Measurements from ENCODE around the gene AUTS2.

AUTS2 gene

DNA sequence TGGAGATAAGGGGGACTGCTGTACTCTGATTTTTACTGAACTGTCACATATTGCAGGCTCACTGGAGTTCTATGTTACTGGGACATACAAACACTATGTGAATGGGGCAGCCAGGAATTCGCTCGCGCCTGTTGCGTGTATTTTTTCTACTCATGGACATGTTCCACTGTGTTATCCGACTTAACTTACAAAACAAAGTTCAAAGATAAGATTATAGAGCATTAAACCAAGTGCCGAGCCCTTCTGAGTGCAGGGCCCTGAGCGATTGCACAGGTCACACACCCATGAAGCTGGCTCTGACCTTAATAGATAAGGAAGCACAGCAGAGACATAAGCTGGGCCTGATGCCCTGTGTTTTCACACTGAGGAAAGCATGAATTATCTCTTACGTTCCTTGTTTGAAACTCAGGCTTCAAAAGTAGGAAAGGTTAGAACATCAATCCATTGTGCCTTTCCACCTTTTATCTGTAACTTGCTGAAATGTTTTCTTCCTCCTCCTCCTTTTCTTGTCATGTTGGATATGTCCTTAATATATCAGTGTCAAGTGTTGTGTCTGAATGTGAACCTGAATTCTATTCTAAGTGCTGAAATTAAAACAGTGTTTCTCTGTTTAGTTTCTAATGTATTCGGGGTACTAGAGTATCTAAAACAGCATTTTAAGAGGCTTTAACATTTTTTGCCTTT is 273.8 kb downstream of the AUTS2 start:
- Histone ChIP-seq H3K9me3 (ENCODE audit: control insufficient read depth in 2 of 2, low read length in 2 of 2) (no peaks in the 10 kb centered on the region), H3K36me3 (ENCODE audit: control insufficient read depth in 2 of 2, insufficient read depth in 2 of 2, low read length in 2 of 2) (no peaks in the 10 kb centered on the region), H3K27ac (ENCODE audit: low read depth in 2 of 2, low read length in 2 of 2) (no peak overlapping the region), H3K9ac (ENCODE audit: low read depth in 1 of 2, low read length in 2 of 2) (no peak overlapping the region), H3K4me1 (ENCODE audit: control insufficient read depth in 2 of 2, insufficient read depth in 2 of 2, low read length in 2 of 2) (no peaks in the 10 kb centered on the region), H3K27me3 (ENCODE audit: control insufficient read depth in 2 of 2, insufficient read depth in 2 of 2, low read length in 2 of 2) (no peaks in the 10 kb centered on the region), H3K4me3 (ENCODE audit: low read length in 2 of 2) (no peak overlapping the region)

DNA sequence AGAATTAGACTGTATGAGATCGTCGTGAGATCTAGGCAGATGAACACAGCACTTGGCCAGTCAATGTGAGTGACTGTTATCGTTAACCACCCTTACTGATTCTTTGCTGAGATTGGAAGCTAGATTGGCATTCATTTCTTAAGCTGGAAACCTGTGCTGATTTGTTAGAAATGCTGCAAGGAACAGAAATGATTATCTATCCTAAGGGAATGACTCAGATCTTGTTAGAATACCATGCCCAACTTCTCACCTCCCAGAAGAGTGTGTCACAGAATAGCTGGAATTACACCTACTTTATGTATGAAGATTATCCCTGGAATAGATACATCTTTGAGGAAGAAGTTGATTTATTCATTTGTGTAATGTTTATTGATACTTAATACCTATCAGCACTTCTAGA is 275.2 kb downstream of the AUTS2 start:
- Histone ChIP-seq H3K9me3 (ENCODE audit: control insufficient read depth in 2 of 2, low read length in 2 of 2) (no peaks in the 10 kb centered on the region), H3K27me3 (ENCODE audit: control insufficient read depth in 2 of 2, insufficient read depth in 2 of 2, low read length in 2 of 2) (no peaks in the 10 kb centered on the region), H3K4me3 (ENCODE audit: low read length in 2 of 2) (no peak overlapping the region), H3K36me3 (ENCODE audit: control insufficient read depth in 2 of 2, insufficient read depth in 2 of 2, low read length in 2 of 2) (no peaks in the 10 kb centered on the region), H3K4me1 (ENCODE audit: control insufficient read depth in 2 of 2, insufficient read depth in 2 of 2, low read length in 2 of 2) (no peaks in the 10 kb centered on the region), H3K27ac (ENCODE audit: low read depth in 2 of 2, low read length in 2 of 2) (no peak overlapping the region), H3K9ac (ENCODE audit: low read depth in 1 of 2, low read length in 2 of 2) (no peak overlapping the region)

GRCh38 chr7:69878015-69878414 is 279.7 kb downstream of the AUTS2 start:
- Histone ChIP-seq H3K4me1 (ENCODE audit: control insufficient read depth in 2 of 2, insufficient read depth in 2 of 2, low read length in 2 of 2) (no peaks in the 10 kb centered on the region), H3K27me3 (ENCODE audit: control insufficient read depth in 2 of 2, insufficient read depth in 2 of 2, low read length in 2 of 2) (no peaks in the 10 kb centered on the region), H3K27ac (ENCODE audit: low read depth in 2 of 2, low read length in 2 of 2) (no peak overlapping the region), H3K9ac (ENCODE audit: low read depth in 1 of 2, low read length in 2 of 2) (no peak overlapping the region), H3K9me3 (ENCODE audit: control insufficient read depth in 2 of 2, low read length in 2 of 2) (no peaks in the 10 kb centered on the region), H3K36me3 (ENCODE audit: control insufficient read depth in 2 of 2, insufficient read depth in 2 of 2, low read length in 2 of 2) (no peaks in the 10 kb centered on the region), H3K4me3 (ENCODE audit: low read length in 2 of 2) (no peak overlapping the region)

GRCh38 chr7:69878591-69878990 is 280.3 kb downstream of the AUTS2 start:
- H3K4me3 ChIP-seq (ENCODE audit: low read length in 2 of 2): no peak overlapping the region

GRCh38 chr7:69879989-69880388 is 281.7 kb downstream of the AUTS2 start:
- Histone ChIP-seq H3K36me3 (ENCODE audit: control insufficient read depth in 2 of 2, insufficient read depth in 2 of 2, low read length in 2 of 2) (no peaks in the 10 kb centered on the region), H3K4me1 (ENCODE audit: control insufficient read depth in 2 of 2, insufficient read depth in 2 of 2, low read length in 2 of 2) (no peaks in the 10 kb centered on the region)

More at GRCh38 chr7:69878591-69878990, 280.3 kb downstream of the AUTS2 start:
- Histone ChIP-seq H3K36me3 (ENCODE audit: control insufficient read depth in 2 of 2, insufficient read depth in 2 of 2, low read length in 2 of 2) (no peaks in the 10 kb centered on the region), H3K4me1 (ENCODE audit: control insufficient read depth in 2 of 2, insufficient read depth in 2 of 2, low read length in 2 of 2) (no peaks in the 10 kb centered on the region), H3K9ac (ENCODE audit: low read depth in 1 of 2, low read length in 2 of 2) (no peak overlapping the region), H3K27ac (ENCODE audit: low read depth in 2 of 2, low read length in 2 of 2) (no peak overlapping the region), H3K9me3 (ENCODE audit: control insufficient read depth in 2 of 2, low read length in 2 of 2) (no peaks in the 10 kb centered on the region), H3K27me3 (ENCODE audit: control insufficient read depth in 2 of 2, insufficient read depth in 2 of 2, low read length in 2 of 2) (no peaks in the 10 kb centered on the region)

DNA sequence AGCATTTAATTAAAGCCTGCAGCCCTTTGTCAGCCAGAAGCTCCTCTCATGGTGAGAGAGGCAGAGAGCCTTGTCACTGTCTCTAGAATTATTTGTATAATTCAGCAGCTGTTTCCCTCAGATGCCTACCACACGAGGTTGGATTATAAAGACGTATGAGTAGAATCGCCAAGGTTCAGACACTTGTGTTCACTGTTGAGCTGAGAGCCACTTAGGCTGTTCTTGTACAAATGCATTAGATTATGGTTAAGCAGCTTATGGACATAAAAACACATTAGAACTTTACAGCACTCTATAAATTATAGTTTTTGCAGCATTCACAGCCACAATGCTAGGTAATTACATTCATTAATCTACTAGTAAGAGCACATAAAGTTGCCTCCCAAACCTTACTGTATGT is 282.6 kb downstream of the AUTS2 start:
- H3K4me3 ChIP-seq (ENCODE audit: low read length in 2 of 2): no peak overlapping the region
- H3K27me3 ChIP-seq (ENCODE audit: control insufficient read depth in 2 of 2, insufficient read depth in 2 of 2, low read length in 2 of 2): no peaks in the 10 kb centered on the region
- no peak overlapping the region for H3K27ac ChIP-seq (ENCODE audit: low read depth in 2 of 2, low read length in 2 of 2)
- no peaks in the 10 kb centered on the region for H3K9me3 ChIP-seq (ENCODE audit: control insufficient read depth in 2 of 2, low read length in 2 of 2)
- no peak overlapping the region for H3K9ac ChIP-seq (ENCODE audit: low read depth in 1 of 2, low read length in 2 of 2)
- no peaks in the 10 kb centered on the region for H3K36me3 ChIP-seq (ENCODE audit: control insufficient read depth in 2 of 2, insufficient read depth in 2 of 2, low read length in 2 of 2)
- H3K4me1 ChIP-seq (ENCODE audit: control insufficient read depth in 2 of 2, insufficient read depth in 2 of 2, low read length in 2 of 2): no peaks in the 10 kb centered on the region

More at GRCh38 chr7:69879989-69880388, 281.7 kb downstream of the AUTS2 start:
- Histone ChIP-seq H3K27me3 (ENCODE audit: control insufficient read depth in 2 of 2, insufficient read depth in 2 of 2, low read length in 2 of 2) (no peaks in the 10 kb centered on the region), H3K9ac (ENCODE audit: low read depth in 1 of 2, low read length in 2 of 2) (no peak overlapping the region), H3K9me3 (ENCODE audit: control insufficient read depth in 2 of 2, low read length in 2 of 2) (no peaks in the 10 kb centered on the region), H3K4me3 (ENCODE audit: low read length in 2 of 2) (no peak overlapping the region), H3K27ac (ENCODE audit: low read depth in 2 of 2, low read length in 2 of 2) (no peak overlapping the region)

- no peak overlapping the region for H3K27ac ChIP-seq (ENCODE audit: low read depth in 2 of 2, low read length in 2 of 2)
Measured at GRCh38 chr7:69882269-69882668, 284.0 kb downstream of the AUTS2 start.

DNA sequence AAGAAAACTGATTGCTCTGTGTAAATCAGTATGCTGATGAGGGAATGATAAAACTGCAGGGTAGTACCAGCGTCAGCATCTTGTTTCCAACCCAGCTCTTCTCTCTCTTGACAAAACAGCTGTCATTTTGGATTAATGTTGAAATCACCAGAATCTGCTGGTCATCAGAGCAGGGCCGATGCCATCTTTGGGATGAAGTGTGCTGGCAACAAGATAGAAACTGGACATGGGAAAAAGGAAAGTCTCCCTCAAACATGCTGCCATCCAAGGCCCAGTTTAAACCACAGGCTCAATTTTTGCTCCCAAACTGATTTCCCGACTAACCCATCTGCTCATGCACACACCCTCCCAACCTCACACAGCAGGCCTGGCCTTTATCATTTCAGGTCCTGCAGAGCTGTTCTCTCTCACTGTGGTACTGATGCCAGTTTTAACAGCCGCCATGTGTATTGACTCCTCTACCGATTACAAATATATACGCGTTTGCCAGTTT is 285.2 kb downstream of the AUTS2 start:
- Histone ChIP-seq H3K27ac (ENCODE audit: low read depth in 2 of 2, low read length in 2 of 2) (no peak overlapping the region), H3K9me3 (ENCODE audit: control insufficient read depth in 2 of 2, low read length in 2 of 2) (no peaks in the 10 kb centered on the region), H3K4me1 (ENCODE audit: control insufficient read depth in 2 of 2, insufficient read depth in 2 of 2, low read length in 2 of 2) (no peaks in the 10 kb centered on the region), H3K4me3 (ENCODE audit: low read length in 2 of 2) (no peak overlapping the region), H3K9ac (ENCODE audit: low read depth in 1 of 2, low read length in 2 of 2) (no peak overlapping the region), H3K36me3 (ENCODE audit: control insufficient read depth in 2 of 2, insufficient read depth in 2 of 2, low read length in 2 of 2) (no peaks in the 10 kb centered on the region), H3K27me3 (ENCODE audit: control insufficient read depth in 2 of 2, insufficient read depth in 2 of 2, low read length in 2 of 2) (no peaks in the 10 kb centered on the region)

More at GRCh38 chr7:69882269-69882668, 284.0 kb downstream of the AUTS2 start:
- Histone ChIP-seq H3K4me1 (ENCODE audit: control insufficient read depth in 2 of 2, insufficient read depth in 2 of 2, low read length in 2 of 2) (no peaks in the 10 kb centered on the region), H3K27me3 (ENCODE audit: control insufficient read depth in 2 of 2, insufficient read depth in 2 of 2, low read length in 2 of 2) (no peaks in the 10 kb centered on the region), H3K9ac (ENCODE audit: low read depth in 1 of 2, low read length in 2 of 2) (no peak overlapping the region), H3K36me3 (ENCODE audit: control insufficient read depth in 2 of 2, insufficient read depth in 2 of 2, low read length in 2 of 2) (no peaks in the 10 kb centered on the region), H3K9me3 (ENCODE audit: control insufficient read depth in 2 of 2, low read length in 2 of 2) (no peaks in the 10 kb centered on the region), H3K4me3 (ENCODE audit: low read length in 2 of 2) (no peak overlapping the region)

DNA sequence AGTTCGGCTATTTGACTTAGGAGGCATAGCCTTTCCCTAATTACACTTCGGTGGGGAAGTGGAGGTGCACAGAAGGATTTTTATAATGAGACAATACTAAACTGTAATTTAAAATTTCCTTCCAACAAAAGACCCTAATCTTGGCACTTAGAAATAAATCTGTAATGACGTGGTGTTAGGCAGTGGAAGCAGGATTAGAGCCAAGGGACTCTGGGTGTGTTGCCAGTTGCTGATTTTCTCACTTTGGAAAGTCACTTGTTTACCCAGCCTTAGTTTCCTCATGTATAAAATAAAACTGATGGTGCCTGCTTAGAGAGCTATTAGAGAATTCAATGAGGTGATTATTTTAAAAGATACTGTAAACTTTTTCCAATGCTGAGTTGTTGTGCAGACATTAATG is 287.2 kb downstream of the AUTS2 start:
- no peak overlapping the region for H3K4me3 ChIP-seq (ENCODE audit: low read length in 2 of 2)
- no peak overlapping the region for H3K27ac ChIP-seq (ENCODE audit: low read depth in 2 of 2, low read length in 2 of 2)
- no peaks in the 10 kb centered on the region for H3K27me3 ChIP-seq (ENCODE audit: control insufficient read depth in 2 of 2, insufficient read depth in 2 of 2, low read length in 2 of 2)
- no peaks in the 10 kb centered on the region for H3K4me1 ChIP-seq (ENCODE audit: control insufficient read depth in 2 of 2, insufficient read depth in 2 of 2, low read length in 2 of 2)
- no peaks in the 10 kb centered on the region for H3K9me3 ChIP-seq (ENCODE audit: control insufficient read depth in 2 of 2, low read length in 2 of 2)
- no peaks in the 10 kb centered on the region for H3K36me3 ChIP-seq (ENCODE audit: control insufficient read depth in 2 of 2, insufficient read depth in 2 of 2, low read length in 2 of 2)
- no peak overlapping the region for H3K9ac ChIP-seq (ENCODE audit: low read depth in 1 of 2, low read length in 2 of 2)

DNA sequence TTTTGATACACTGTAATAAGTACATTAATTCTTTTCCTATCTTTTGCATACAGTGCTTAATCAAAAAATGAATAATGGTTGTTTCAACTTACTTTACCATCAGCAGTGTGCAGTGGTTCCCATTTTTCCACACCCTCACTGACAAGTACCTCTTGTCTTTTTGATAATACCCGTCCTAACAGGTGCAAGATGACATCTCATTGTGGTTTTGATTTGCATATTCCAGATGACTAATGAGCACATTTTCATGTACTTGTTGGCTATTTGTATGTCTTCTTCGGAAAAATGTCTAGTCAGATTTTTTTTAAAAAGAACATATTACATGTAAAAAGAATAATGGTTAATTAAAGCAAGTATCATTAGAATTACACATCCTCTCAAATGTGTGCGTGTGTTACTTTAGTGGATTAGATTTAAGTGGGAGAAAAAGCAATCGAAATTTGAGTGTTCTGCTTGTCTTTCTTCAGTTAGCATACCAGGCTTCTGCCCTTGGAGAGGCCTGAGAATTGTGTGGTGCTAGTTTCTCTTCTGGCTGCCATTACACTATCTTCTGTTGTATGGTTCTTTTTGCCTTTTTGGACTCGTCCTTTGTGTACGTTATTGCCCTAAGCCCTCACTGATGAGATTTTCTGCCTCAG is 291.2 kb downstream of the AUTS2 start:
- no peak overlapping the region for H3K9ac ChIP-seq (ENCODE audit: low read depth in 1 of 2, low read length in 2 of 2)
- no peaks in the 10 kb centered on the region for H3K9me3 ChIP-seq (ENCODE audit: control insufficient read depth in 2 of 2, low read length in 2 of 2)
- no peak overlapping the region for H3K27ac ChIP-seq (ENCODE audit: low read depth in 2 of 2, low read length in 2 of 2)
- H3K4me3 ChIP-seq (ENCODE audit: low read length in 2 of 2): no peak overlapping the region
- no peaks in the 10 kb centered on the region for H3K27me3 ChIP-seq (ENCODE audit: control insufficient read depth in 2 of 2, insufficient read depth in 2 of 2, low read length in 2 of 2)
- no peaks in the 10 kb centered on the region for H3K4me1 ChIP-seq (ENCODE audit: control insufficient read depth in 2 of 2, insufficient read depth in 2 of 2, low read length in 2 of 2)
- H3K36me3 ChIP-seq (ENCODE audit: control insufficient read depth in 2 of 2, insufficient read depth in 2 of 2, low read length in 2 of 2): no peaks in the 10 kb centered on the region

Data from mucosa of rectum (tissue), 2 donors.